Measurements from ENCODE around the gene EML6.
"Not testable (repeated sequence)": the region's sequence is repeated elsewhere in the genome, so short reads cannot be mapped to it uniquely, and the experiment has no call there.

Gene EML6

DNA sequence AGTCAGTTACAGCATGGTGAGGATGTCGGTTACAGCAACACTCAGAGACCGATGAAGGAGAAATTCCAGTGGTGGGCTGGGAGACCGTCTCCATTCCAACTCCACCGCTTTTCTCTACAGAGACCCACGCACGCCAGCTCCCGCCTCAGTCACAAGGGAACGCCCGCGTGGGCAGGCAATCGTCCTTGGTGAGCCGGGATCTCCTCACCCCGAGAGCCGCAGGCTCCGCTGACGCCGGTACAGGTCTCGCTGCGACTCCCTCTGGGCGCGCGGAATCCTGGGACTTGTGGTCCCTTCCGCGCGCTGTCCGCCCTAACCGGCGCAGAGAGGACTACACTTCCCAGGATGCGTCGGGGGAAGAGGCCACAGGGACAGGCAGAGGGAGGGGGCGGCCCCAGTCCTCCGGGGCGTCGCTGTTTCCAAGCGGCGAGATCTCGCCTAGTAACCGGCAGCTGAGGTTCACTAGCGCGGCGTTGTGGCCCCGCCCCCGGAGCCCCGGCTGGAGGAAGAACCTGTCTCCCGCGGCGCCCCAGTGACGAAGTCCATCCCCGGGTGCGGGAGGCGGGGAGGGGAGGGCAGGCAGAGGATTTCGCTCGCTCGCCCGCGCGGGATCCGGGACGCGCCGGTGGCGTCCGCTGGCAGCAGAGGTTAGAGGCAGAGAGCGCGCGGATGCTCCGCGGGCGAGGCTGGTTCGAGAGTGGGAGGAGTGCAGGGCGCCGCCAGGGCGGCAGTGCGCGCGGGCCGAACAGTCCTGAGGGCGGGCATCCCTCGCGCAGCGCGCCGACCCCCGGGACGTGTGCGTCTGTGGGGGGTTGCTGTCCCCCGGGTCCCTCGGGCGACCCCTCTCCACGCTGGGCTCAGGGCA is at the start of gene EML6:
Gene EML6 (plus strand): TSS at position 532 of the 865 bp plus-strand sequence. CDS start 1,400 bp downstream, outside the sequence.
- peak; percentile 95 for DNase-seq

DNA sequence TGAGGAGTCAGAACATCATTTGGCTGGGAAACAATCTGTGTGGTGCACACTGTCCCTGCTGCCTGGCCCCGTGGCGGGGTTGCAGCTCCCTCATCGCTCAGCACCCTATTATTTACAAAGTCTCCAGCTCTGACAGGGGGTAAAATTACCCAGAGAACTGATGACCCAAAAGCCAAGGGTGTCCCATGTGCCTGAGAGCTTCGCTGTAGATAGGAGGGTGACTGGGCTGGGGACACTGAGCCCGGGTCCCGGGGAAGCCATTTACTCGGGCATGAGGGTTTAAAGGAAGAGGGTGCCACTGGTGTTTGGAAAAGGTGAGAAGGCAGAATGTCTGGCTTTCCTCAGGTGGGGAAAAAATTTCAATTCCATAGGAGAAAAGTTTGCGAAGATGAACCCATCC is 48.2 kb upstream of the EML6 start:
- no peak for DNase-seq

- no peak for DNase-seq
Measured at GRCh38 chr2:54675738-54676137, 47.7 kb upstream of the EML6 start.

DNA sequence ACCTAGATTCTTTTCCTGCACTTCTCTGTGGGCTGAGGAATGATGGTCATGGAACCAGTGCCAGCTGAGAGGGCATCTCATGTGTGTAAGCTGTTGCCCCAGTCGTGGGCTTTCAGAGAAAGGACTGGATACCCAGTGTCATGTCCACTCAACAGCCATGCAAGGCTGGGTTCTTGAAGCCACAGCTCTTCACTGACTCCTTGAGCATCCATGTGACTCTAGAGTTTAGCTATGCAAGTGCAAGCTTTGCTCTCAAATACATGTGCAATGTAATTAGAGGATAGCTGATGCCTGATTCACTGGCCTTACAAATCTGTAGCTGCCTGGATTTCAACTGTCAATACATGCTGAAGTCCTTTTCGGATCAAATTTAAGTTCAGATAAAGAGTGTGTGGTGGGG is 46.8 kb upstream of the EML6 start:
- DNase-seq, result no peak

DNA sequence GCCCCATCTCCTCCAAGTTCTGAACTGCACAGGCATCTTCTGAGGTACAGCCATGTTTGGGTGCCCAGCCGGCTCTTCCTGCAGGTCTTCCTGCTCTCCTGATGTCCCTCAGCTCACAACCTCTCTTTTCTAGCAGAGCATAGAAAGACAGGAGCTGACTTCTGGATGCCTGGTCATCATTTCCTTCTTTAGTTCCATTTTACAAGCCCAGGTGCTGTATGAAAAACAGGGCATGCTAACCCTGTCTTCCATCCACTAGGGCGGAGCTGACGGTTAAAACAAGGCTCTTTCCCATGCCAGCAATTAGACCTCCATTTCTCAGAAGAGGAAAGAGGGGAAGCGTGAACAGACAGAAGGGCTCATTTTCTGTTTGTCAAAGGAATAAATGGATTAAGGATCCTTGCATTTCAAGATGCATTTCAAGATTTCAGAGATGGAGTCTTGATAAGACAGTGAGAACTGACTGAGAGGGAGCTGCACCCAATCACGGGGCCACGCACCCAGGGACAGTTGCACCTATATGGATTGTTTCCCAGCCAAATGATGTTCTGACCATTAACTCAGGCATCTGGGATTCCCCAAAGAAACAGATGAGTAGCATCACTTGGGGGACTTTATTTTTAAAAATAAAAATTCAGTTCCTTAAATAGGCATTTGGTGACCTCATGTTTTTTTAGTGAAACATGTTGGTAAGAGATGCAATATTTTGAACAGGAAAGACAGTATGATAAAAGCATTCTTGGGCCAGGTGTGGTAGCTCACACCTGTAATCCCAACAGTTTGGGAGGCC is 45.8 kb upstream of the EML6 start:
- no peak for DNase-seq

DNA sequence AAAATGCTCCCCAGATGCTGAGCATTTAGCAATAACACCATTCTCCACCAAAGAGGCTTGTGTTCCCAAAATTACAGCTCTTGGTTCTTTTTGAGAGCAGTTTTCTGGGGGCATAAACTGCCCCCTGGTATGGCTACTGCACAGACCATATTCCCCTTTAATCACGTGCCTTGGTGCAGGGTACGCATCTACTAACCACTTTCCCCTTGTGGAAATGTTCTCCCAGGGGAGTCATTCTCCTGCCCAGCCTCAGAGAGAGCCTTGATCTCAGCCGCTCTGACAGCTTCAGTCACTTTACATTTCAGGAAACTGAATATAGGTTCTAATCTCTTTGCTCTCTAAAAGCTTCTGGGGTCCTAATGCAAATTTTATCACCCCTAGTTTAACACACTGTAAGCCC is 44.7 kb upstream of the EML6 start:
- peak; percentile 10 for DNase-seq

GRCh38 chr2:54680397-54681041 is 42.9 kb upstream of the EML6 start:
- DNase-seq, result no peak

DNA sequence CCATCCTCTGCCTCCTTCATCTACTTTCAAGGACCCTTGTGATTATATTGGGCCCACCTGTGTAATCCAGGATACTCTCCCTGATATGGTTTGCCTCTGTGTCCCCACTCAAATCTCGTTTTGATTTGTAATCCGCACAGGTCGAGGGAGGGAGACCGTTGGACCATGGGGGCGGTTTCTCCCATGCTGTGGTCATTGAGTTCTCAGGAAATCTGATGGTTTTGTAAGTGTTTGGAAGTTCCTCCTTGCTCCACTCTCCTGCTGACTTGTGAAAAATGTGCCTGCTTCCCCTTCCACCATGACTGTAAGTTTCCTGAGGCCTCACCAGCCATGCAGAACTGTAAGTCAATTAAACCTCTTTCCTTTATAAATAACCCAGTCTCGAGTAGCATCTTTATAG is 42.0 kb upstream of the EML6 start:
- DNase-seq, result no peak

DNA sequence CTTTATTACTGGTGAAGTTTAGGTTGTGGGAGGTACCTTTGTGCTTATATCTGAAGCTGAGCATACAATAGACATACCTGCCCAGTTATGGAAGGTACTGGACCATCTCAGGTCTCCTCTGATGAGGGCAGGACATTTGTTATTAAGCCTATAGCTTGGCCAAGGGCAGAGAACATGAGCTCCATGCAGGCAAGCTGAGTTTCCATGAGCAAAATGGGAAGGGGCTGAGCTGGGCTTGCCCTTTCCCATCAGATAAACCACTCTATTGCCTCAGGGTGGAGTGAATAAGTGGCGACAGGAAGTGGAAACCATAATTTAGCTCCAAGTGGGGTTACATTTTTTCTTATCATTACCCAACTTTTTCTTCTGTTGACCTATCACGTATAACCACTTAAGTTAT is 39.9 kb upstream of the EML6 start:
- no peak for DNase-seq

DNA sequence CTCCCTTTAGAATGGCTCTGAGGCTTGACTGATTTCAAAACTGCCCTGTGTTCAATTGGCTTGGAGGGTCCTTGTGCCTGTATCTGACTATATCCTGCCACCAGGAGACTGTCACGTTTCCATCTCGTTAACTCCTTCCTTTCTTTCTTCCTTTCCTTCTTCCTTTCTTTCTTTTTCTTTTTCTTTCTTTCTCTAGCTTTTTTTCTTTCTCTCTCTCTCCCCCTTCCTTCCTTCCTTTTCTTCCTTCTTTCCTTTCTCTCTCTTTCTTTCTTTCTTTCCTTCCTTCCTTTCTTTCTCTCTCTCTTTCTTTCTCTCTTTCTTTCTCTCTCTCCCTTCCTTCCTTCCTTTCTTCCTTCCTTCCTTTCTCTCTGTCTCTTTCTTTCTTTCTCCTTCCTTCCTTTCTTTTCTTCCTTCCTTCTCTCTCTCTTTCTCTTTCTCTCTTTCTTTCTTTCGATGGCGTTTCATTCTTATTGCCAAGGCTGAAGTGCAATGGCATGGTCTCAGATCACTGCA is 38.1 kb upstream of the EML6 start:
- DNase-seq, result no peak

GRCh38 chr2:54687595-54688152 is 35.8 kb upstream of the EML6 start:
- DNase-seq, result no peak

- no peak for DNase-seq
Measured at GRCh38 chr2:54691445-54692135, 31.9 kb upstream of the EML6 start.

DNA sequence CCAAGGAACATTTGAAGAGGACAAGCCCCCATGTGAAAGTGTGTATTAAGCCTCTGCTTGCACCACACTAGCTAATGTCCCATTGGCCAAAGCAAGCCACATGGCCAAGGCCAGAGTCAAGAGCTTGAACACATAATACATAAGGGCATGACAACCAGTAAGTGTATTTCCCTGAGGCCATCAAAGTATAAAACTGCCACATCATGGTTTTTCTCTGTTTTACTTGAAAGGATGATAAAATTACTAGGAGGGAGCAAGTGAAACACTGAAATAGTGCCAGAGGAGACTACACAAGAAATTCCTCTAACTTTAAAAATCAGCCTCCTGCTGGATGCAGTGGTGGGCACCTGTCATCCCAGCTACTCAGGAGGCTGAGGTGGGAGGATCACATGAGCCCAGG is 30.9 kb upstream of the EML6 start:
- DNase-seq, result no peak

DNA sequence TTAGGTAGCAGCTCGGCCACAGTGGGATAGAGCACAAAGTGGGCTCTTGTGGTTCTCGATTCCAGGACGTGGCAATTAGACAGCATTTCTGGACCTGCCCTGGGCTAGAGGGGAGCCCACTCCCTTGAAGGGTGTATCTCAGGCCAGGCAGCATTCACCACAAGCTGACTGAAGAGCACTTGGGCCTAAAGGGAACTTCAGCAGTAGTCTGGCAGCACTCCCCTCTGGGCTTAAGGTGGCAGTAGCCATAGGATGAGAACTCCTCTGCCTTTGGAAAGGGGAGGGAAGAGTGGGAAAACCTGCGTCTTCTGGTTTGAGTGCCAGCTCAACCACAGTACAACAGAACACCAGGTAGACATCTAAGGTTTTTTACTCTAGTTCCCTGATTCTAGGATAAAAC is 28.1 kb upstream of the EML6 start:
- DNase-seq, result no peak

- DNase-seq, result no peak
Measured at GRCh38 chr2:54697934-54698333, 25.5 kb upstream of the EML6 start.

DNA sequence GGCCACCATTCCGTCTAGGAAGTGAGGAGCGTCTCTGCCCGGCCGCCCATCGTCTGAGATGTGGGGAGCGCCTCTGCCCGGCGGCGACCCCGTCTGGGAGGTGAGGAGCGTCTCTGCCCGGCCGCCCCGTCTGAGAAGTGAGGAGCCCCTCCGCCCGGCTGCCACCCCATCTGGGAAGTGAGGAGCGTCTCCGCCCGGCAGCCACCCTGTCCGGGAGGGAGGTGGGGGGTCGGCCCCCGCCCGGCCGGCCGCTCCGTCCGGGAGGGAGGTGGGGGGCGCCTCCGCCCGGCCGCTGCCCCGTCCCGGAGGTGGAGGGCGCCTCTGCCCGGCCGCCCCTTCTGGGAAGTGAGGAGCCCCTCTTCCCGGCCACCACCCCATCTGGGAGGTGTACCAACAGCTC is 24.5 kb upstream of the EML6 start:
- not testable (repeated sequence) for DNase-seq

GRCh38 chr2:54699665-54700064 is 23.8 kb upstream of the EML6 start:
- DNase-seq, result no peak

- DNase-seq, result no peak
Measured at GRCh38 chr2:54701029-54701428, 22.4 kb upstream of the EML6 start.

- no peak for DNase-seq
Measured at GRCh38 chr2:54704238-54704637, 19.2 kb upstream of the EML6 start.

DNA sequence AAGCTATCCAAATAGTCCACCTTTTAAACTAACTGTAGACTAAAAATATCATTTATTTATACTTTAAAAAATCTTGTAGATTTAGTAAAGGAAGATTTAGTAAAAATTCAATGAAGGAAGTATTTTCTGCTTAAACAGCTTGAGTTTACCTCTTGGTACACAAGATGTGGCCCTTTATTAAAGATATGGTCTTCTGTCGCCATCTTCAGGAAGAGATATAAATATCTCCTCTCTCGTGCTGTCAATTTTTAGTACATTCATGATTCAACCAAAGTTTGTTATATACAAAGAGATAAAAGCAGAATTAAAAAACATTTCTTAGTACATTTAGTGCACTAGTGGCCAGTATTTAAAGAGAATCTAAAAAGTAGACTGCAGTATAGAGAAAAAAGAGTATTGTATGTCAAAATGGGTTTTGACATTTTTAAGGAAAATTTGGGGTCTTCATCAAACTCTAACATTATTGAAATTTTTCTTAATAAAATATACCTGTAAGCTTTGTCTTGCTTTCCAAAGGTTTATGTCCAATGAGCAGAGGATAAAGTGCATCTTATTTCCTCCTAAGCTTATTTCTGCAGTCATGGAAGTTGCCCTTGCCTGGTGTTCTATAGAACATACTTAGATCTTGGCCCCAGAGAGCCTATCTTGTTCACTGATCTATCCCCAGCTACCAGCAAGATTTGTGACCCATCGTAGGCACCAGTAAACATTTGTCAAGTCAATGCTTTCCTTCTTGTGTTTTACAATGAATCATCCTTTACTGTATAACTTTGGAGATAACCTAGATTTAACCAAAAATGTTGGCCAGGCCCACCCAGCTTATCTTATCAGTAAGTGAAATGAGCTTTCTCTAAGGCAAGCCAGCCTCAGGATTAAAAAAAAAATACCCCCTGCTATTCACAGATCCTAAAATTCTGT is 18.5 kb upstream of the EML6 start:
- DNase-seq, result no peak

DNA sequence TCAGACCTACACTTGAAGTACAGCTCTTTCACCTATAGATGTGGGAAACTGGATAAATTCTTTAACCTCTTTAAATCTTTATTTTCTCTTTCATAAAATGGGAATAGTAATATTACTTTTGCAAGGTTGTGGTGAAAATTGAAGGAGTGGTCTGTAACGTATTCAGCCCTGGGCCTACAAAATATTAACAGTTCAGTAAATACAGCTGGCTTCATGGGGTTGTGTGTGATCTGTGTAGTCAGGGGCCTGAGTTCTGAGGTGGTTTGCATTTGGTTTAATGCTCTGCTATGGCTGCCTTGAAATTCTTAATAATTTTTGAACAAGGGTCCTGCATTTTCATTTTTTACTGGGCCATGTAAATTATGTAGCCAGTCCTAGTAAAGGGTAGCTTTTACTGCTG is 16.8 kb upstream of the EML6 start:
- no peak for DNase-seq

Measured in NCI-H1092 (cell line).